ENCODE data around the gene CORO1A. TPM values are rescaled to one million over a fixed set of nuclear protein-coding genes. Genes with fewer than 3 reads are reported as not detected.

The CORO1A gene
- total and polyA plus RNA-seq, 2 experiments from 2014 or later = 1.7 to 2.4 TPM

DNA sequence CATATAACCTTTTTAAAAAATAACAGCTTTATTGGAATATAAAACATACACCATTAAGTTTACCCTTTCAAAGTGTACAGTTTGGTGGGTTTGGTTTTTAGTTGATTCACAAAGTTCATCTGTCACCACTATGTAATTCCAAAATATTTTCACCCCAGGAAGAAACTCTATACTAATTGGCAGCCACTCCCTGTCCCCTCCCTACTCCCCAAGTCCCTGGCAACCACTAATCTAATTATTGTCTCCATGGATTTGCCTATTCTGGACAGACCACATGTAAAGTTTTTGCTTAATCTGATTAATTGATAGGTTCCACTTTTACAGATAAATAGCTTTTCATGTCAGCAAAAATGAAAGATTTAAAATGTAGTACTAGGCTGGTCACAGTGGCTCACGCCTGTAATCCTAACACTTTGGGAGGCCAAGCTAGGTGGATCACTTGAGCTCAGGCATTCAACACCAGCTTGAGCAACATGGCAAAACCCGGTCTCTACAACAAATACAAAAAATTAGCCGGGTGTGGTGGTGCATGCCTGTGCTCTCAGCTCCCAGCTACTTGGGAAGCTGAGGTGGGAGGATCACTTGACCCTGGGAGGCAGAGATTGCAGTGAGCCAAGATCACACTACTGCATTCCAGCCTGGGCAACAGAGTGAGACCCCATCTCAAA lies 35.4 kb upstream of the CORO1A start:
- TF ChIP-seq, protein P1, sequence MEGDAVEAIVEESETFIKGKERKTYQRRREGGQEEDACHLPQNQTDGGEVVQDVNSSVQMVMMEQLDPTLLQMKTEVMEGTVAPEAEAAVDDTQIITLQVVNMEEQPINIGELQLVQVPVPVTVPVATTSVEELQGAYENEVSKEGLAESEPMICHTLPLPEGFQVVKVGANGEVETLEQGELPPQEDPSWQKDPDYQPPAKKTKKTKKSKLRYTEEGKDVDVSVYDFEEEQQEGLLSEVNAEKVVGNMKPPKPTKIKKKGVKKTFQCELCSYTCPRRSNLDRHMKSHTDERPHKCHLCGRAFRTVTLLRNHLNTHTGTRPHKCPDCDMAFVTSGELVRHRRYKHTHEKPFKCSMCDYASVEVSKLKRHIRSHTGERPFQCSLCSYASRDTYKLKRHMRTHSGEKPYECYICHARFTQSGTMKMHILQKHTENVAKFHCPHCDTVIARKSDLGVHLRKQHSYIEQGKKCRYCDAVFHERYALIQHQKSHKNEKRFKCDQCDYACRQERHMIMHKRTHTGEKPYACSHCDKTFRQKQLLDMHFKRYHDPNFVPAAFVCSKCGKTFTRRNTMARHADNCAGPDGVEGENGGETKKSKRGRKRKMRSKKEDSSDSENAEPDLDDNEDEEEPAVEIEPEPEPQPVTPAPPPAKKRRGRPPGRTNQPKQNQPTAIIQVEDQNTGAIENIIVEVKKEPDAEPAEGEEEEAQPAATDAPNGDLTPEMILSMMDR (IDR thresholded peaks at IDR 0.05; ENCODE audit: poor library complexity) = no peak
- TF ChIP-seq EZH2 (IDR thresholded peaks at IDR 0.05; ENCODE audit: borderline replicate concordance) = no peak
- no peak for TF ChIP-seq EZH2phosphoT487 (IDR thresholded peaks at IDR 0.05; ENCODE audit: low read depth, severe bottlenecking, unreplicated experiment)
- 89% methylated on average over 3 of the region's 3 CpGs for WGBS (ENCODE audit: low lambda C conversion rate, missing lambda C conversion rate)

DNA sequence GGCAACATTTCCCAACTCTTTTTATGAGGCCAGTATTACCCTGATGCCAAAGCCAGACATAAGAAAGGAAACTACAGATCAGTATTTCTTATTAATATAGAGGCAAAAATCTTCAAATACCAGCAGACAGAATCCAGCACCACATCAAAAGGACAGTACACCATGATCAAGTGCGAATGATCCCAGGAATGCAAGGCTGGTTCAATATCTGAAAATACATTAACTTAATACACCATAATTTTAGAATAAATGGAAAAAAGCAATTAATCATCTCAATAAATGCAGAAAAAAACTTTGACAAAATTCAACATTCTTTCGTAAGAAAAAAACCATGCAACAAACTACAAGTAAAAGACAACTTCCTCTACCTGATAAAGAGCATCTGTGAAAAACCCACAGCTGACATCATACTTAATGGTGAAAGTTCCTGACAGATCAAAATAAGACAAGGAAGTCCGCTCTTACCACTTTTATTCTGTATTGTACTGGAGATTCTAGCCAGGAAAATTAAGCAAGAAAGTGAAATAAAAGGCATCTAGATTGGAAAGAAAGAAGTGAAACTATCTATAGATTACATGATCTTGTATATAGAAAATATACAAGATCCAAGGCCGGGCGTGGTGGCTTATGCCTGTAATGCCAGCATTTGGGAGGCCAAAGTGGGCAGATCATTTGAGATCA lies 34.0 kb upstream of the CORO1A start:
- Histone ChIP-seq H3K36me3 (replicated peaks; ENCODE audit: insufficient read depth, low read depth) (no peaks in the 10 kb centered on the region), H3K4me2 (no peak overlapping the region), H3K4me1 (ENCODE audit: insufficient read depth) (no peaks in the 10 kb centered on the region), H4K20me1 (ENCODE audit: insufficient read depth, poor library complexity, severe bottlenecking) (no peaks in the 10 kb centered on the region), H3K27ac (no peak overlapping the region), H3K79me2 (no peaks in the 10 kb centered on the region), H3K9me2 (replicated peaks; ENCODE audit: insufficient read depth) (no peaks in the 10 kb centered on the region), H3K27me3 (no peaks in the 10 kb centered on the region), H3K9me3 (ENCODE audit: low read depth) (peaks cover 4% of the 10 kb centered on the region), H2AFZ (no peak overlapping the region), H3K4me3 (no peak overlapping the region)
- WGBS (ENCODE audit: low lambda C conversion rate, missing lambda C conversion rate) = 92% methylated on average over 5 of the region's 5 CpGs
- DNase-seq (ENCODE audit: low spot score) = no peak
- TF ChIP-seq EZH2phosphoT487 (IDR thresholded peaks at IDR 0.05; ENCODE audit: low read depth, severe bottlenecking, unreplicated experiment) = no peak
- TF ChIP-seq EZH2 (IDR thresholded peaks at IDR 0.05; ENCODE audit: borderline replicate concordance) = no peak
- TF ChIP-seq, protein P1 (IDR thresholded peaks at IDR 0.05; ENCODE audit: poor library complexity) = no peak

More for the DNA sequence above, 35.4 kb upstream of the CORO1A start:
- no peaks in the 10 kb centered on the region for H3K4me1 ChIP-seq (ENCODE audit: insufficient read depth)
- no peaks in the 10 kb centered on the region for H3K27me3 ChIP-seq
- H3K79me2 ChIP-seq = no peaks in the 10 kb centered on the region
- H3K9me3 ChIP-seq (ENCODE audit: low read depth) = peaks cover 4% of the 10 kb centered on the region
- no peak overlapping the region for H3K27ac ChIP-seq
- H3K4me3 ChIP-seq = no peak overlapping the region
- no peak for DNase-seq (ENCODE audit: low spot score)
- no peaks in the 10 kb centered on the region for H3K36me3 ChIP-seq (replicated peaks; ENCODE audit: insufficient read depth, low read depth)
- H2AFZ ChIP-seq = no peak overlapping the region
- no peaks in the 10 kb centered on the region for H4K20me1 ChIP-seq (ENCODE audit: insufficient read depth, poor library complexity, severe bottlenecking)
- no peaks in the 10 kb centered on the region for H3K9me2 ChIP-seq (replicated peaks; ENCODE audit: insufficient read depth)
- H3K4me2 ChIP-seq = no peak overlapping the region

DNA sequence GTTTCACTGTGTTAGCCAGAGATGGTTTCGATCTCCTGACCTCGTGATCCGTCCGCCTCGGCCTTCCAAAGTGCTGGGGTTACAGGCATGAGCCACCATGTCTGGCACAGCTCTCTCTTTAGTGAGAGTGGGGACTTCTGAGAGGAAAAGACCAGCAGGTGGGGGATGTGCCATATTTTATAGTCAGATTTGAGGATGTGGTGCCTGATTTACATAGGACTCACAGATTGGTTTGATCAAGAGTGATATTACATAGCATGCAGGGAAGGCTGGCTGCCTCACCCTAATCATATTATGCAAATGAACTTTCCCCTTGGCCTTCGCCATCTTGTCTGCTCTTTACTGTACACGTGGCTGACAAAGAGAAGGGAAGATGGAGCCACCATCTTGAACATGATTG lies 32.3 kb upstream of the CORO1A start:
- Histone ChIP-seq H3K4me3 (no peak overlapping the region), H3K36me3 (replicated peaks; ENCODE audit: insufficient read depth, low read depth) (no peaks in the 10 kb centered on the region), H3K27ac (no peak overlapping the region), H3K9me2 (replicated peaks; ENCODE audit: insufficient read depth) (no peaks in the 10 kb centered on the region), H3K27me3 (no peaks in the 10 kb centered on the region), H3K4me2 (no peak overlapping the region), H3K9me3 (ENCODE audit: low read depth) (peaks cover 4% of the 10 kb centered on the region), H2AFZ (no peak overlapping the region), H3K4me1 (ENCODE audit: insufficient read depth) (no peaks in the 10 kb centered on the region), H4K20me1 (ENCODE audit: insufficient read depth, poor library complexity, severe bottlenecking) (no peaks in the 10 kb centered on the region), H3K79me2 (no peaks in the 10 kb centered on the region)
- DNase-seq (ENCODE audit: low spot score) = no peak
- no peak for TF ChIP-seq EZH2phosphoT487 (IDR thresholded peaks at IDR 0.05; ENCODE audit: low read depth, severe bottlenecking, unreplicated experiment)
- no peak for TF ChIP-seq EZH2 (IDR thresholded peaks at IDR 0.05; ENCODE audit: borderline replicate concordance)
- TF ChIP-seq, protein P1 (IDR thresholded peaks at IDR 0.05; ENCODE audit: poor library complexity) = no peak
- WGBS (ENCODE audit: low lambda C conversion rate, missing lambda C conversion rate) = 88% methylated on average over 7 of the region's 7 CpGs
